ENCODE data around the gene GPR37.

Gene GPR37

DNA sequence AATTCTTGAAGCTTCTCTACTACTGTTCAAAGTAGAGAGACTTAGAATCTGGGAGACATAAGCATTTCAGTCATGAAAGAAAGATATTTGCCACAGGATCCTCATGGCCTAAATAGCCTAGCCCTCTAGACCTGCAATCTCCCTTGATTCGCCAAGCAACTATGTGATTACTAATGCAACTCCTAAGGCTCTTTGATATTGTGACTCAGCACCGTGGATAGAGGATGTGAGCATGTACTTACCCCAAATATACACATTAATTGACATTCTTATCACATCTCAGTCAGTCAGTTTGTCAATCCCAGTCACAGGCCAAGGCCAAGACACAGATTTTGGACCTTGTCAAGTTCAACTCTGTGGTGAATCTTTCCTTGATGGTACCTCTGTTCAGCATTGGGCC lies 42.6 kb downstream of the GPR37 start:
- no peak overlapping the region for H3K27ac ChIP-seq

DNA sequence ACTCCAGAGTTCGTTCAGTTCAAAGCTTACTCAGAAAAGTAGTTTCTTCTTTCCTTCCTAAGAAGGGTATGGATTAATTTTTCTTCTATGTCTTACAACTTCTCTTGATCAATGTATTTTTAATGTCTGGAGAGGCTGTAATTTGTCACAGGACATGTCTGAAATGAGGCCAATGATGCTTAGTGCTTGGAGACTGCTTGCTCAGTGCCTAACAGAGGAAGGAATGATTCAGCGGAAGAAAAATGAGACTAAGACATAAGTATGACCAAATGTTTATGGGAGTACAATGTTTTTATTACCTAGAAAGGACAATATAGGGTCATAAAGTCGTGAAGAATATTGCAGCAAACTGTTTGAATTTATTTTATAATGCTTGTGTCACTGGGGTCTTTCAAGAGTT lies 43.3 kb downstream of the GPR37 start:
- no peak overlapping the region for H3K4me3 ChIP-seq
- H3K4me1 ChIP-seq: peaks cover 0 to 26% (median 0%) of the 10 kb centered on the region in 10 experiments; a peak in 3 of 20 replicates
- H3K4me2 ChIP-seq: no peak overlapping the region
- H3K27me3 ChIP-seq: no peaks in the 10 kb centered on the region
- no peaks in the 10 kb centered on the region for H4K20me1 ChIP-seq
- no peak overlapping the region for H3K9ac ChIP-seq
- no peaks in the 10 kb centered on the region for H3K36me3 ChIP-seq
- no peaks in the 10 kb centered on the region for H3K9me3 ChIP-seq (replicated peaks in 1 of 11)
- no peak for TF ChIP-seq Cebpa-rat (IDR thresholded peaks at IDR 0.05)
- no peak overlapping the region for H3K27ac ChIP-seq

More for the DNA sequence above, 42.6 kb downstream of the GPR37 start:
- no peak for TF ChIP-seq Cebpa-rat (IDR thresholded peaks at IDR 0.05)
- Histone ChIP-seq H3K36me3 (no peaks in the 10 kb centered on the region), H3K9ac (no peak overlapping the region), H3K4me3 (no peak overlapping the region), H3K4me1 (peaks cover 0 to 21% (median 0%) of the 10 kb centered on the region in 10 experiments; a peak in 3 of 20 replicates), H3K9me3 (replicated peaks in 1 of 11) (no peaks in the 10 kb centered on the region), H4K20me1 (no peaks in the 10 kb centered on the region), H3K27me3 (no peaks in the 10 kb centered on the region), H3K4me2 (no peak overlapping the region)

DNA sequence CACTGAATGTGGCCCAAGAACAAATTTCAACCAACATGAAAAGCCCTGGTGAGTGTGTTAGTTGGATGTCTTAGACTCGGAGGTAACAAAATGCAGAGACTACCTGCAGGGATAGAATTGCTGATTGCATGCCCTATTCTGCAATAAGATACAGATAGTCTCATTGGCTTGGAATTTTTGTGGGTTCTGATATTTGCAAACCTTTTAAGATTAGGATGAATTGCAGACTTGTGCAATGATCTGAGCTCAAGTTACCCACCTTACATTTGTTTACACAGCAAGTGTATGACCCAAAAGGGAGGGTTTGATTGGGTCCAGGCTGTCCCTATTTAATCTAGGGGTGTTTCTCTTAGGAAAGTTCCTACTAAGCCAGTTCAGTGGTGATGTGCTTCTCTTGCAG lies 45.4 kb downstream of the GPR37 start:
- Histone ChIP-seq H3K9ac (no peak overlapping the region), H3K4me3 (no peak overlapping the region), H3K27me3 (no peaks in the 10 kb centered on the region), H3K4me1 (peaks cover 0 to 26% (median 0%) of the 10 kb centered on the region in 10 experiments; a peak in 3 of 20 replicates), H3K9me3 (replicated peaks in 1 of 11) (peaks cover 0 to 6% (median 0%) of the 10 kb centered on the region in 11 experiments; a peak in 2 of 22 replicates), H3K27ac (no peak overlapping the region), H4K20me1 (no peaks in the 10 kb centered on the region), H3K4me2 (no peak overlapping the region), H3K36me3 (no peaks in the 10 kb centered on the region)
- no peak for TF ChIP-seq Cebpa-rat (IDR thresholded peaks at IDR 0.05)

DNA sequence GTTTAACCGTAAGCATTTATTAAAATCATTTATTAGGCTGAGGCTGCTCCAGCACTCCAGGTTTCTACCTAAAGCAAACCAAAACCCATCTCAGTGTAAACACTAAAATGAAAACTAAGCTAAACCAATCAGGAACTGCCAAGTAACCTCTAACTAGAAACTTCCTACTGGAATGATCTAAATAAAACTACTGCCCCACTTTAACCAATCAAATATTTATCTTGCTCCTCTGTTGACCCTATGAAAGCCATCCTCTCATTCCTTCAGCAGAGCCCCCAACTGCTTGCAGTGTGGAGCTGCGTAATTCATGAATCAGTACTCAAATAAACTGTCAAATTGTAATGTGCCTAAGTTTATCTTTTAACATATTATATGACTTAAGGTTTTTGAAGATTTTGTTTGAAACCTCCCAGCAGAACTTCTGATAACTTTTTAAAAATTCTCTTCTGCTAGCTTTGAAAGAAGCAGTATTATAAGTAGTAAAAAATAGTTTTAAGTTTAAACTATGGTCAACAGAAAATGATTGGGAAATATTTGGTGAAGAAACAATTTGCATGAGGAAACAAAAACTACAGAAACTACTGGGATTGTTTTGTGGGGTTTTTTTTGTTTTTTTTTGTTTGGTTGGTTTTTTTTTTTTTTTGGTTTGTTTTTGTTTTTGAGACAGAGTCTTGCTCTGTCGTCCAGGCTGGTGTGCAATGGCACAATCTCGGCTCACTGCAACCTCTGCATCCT lies 47.4 kb downstream of the GPR37 start:
- Histone ChIP-seq H3K4me3 (no peak overlapping the region), H3K9me3 (replicated peaks in 1 of 11) (peaks cover 0 to 6% (median 0%) of the 10 kb centered on the region in 11 experiments; a peak in 2 of 22 replicates), H3K9ac (peak overlapping the region in 1 of 11 experiments; percentile 65; a peak in 1 of 22 replicates), H4K20me1 (no peaks in the 10 kb centered on the region), H3K27me3 (no peaks in the 10 kb centered on the region), H3K4me2 (peak overlapping the region in 2 of 11 experiments; percentile 28 to 44; a peak in 4 of 22 replicates), H3K36me3 (no peaks in the 10 kb centered on the region), H3K4me1 (peaks cover 0 to 26% (median 0%) of the 10 kb centered on the region in 10 experiments; a peak in 3 of 20 replicates), H3K27ac (peak overlapping the region in 3 of 11 experiments; percentile 23 to 66 (median 64); a peak in 5 of 22 replicates)
- no peak for TF ChIP-seq Cebpa-rat (IDR thresholded peaks at IDR 0.05)

DNA sequence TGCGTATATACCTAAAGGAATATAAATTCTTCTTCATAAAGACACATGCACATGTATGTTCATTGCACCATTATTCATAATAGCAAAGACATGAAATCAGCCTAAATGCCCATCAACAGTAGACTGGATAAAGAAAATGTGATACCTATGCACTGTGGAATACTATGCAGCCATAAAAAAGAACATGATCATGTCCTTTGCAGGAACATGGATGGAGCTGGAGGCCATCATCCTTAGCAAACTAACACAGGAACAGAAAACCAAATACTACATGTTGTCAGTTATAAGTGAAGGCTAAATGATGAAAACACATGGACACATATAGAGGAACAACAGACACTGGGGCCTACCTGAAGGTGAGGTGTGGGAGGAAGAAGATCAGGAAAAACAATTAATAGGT lies 48.7 kb downstream of the GPR37 start:
- no peak overlapping the region for H3K9ac ChIP-seq
- peaks cover 0 to 6% (median 0%) of the 10 kb centered on the region in 11 experiments; a peak in 2 of 22 replicates for H3K9me3 ChIP-seq (replicated peaks in 1 of 11)
- H3K27ac ChIP-seq: no peak overlapping the region
- no peak overlapping the region for H3K4me2 ChIP-seq
- peaks cover 0 to 29% (median 0%) of the 10 kb centered on the region in 10 experiments; a peak in 3 of 20 replicates for H3K4me1 ChIP-seq
- no peak for TF ChIP-seq Cebpa-rat (IDR thresholded peaks at IDR 0.05)
- no peaks in the 10 kb centered on the region for H3K27me3 ChIP-seq
- H4K20me1 ChIP-seq: no peaks in the 10 kb centered on the region
- no peaks in the 10 kb centered on the region for H3K36me3 ChIP-seq
- no peak overlapping the region for H3K4me3 ChIP-seq

DNA sequence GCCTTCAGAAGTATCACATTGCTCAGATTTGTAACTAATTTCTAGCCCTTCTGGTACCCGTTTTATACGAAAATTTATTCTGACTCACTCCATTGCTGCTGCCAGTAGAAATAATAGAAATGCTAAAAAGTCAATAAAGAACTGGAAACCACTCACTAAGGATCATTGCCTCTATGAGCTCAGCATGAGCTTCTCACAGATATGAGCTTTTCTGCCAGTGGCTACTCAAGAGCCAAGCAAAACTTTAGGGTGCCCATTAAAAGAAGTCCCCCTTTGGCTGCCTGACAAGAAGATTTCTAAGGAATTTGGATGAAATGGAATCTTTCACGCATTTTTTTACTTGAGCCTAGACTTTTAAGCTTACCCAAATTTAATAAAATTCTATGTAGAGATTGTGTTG lies 52.5 kb downstream of the GPR37 start:
- H3K9ac ChIP-seq: no peak overlapping the region
- TF ChIP-seq Cebpa-rat (IDR thresholded peaks at IDR 0.05): no peak
- H3K4me1 ChIP-seq: peaks cover 0 to 12% (median 0%) of the 10 kb centered on the region in 10 experiments; a peak in 1 of 20 replicates
- H3K36me3 ChIP-seq: no peaks in the 10 kb centered on the region
- no peak overlapping the region for H3K4me2 ChIP-seq
- H3K27me3 ChIP-seq: no peaks in the 10 kb centered on the region
- H3K9me3 ChIP-seq (replicated peaks in 1 of 11): peaks cover 11 to 22% (median 16%) of the 10 kb centered on the region in 11 experiments
- no peak overlapping the region for H3K27ac ChIP-seq
- no peak overlapping the region for H3K4me3 ChIP-seq
- no peaks in the 10 kb centered on the region for H4K20me1 ChIP-seq

DNA sequence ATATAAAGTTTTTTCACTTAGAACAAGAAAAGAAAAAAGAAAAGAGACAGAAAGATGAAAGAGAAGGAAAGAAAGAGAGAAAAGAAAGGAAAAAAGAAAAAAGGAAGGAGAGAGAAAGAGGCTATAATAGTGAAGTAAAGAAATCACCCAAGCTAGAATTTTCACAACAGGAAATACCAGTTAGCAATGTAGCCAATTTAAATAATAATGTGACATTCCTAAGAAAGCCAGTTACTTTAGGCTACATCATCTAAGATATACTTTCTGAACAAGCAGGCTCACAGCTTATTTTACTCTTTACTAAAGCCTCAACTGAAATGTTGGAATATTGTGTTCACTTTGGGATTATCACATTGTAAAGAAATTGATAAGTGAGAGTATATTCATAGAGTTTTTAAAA lies 53.6 kb downstream of the GPR37 start:
- H3K36me3 ChIP-seq: no peaks in the 10 kb centered on the region
- H3K4me2 ChIP-seq: no peak overlapping the region
- TF ChIP-seq Cebpa-rat (IDR thresholded peaks at IDR 0.05): no peak
- H3K4me1 ChIP-seq: peaks cover 0 to 6% (median 0%) of the 10 kb centered on the region in 10 experiments; a peak in 1 of 20 replicates
- peaks cover 21 to 32% (median 26%) of the 10 kb centered on the region in 11 experiments for H3K9me3 ChIP-seq (replicated peaks in 1 of 11)
- no peak overlapping the region for H3K9ac ChIP-seq
- no peak overlapping the region for H3K27ac ChIP-seq
- no peaks in the 10 kb centered on the region for H4K20me1 ChIP-seq
- no peaks in the 10 kb centered on the region for H3K27me3 ChIP-seq
- no peak overlapping the region for H3K4me3 ChIP-seq

DNA sequence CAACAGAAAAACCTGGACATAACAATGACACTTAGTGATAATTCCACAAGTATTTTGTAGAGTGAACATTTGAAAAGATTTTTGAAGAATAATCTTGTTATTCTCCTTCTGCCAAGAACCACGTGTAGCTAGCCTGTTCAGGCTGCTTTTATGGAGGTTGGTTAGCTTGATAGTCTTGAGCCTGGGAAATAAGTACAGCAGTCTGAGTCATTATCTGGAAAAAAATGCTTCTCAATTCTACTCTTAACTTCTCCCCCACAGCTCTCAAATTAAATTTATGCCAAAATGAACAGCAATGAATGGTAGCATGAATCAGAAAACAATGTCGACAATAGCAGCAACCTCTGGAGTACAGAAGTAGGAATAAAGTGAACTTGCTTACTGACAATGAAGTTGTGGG lies 63.2 kb downstream of the GPR37 start:
- H3K4me2 ChIP-seq: peak overlapping the region in 1 of 11 experiments; percentile 2; a peak in 1 of 22 replicates
- no peaks in the 10 kb centered on the region for H4K20me1 ChIP-seq
- H3K27ac ChIP-seq: no peak overlapping the region
- no peaks in the 10 kb centered on the region for H3K27me3 ChIP-seq
- H3K4me3 ChIP-seq: no peak overlapping the region
- peaks cover 2 to 20% (median 3%) of the 10 kb centered on the region in 11 experiments; a peak in 18 of 22 replicates for H3K9me3 ChIP-seq (replicated peaks in 1 of 11)
- TF ChIP-seq Cebpa-rat (IDR thresholded peaks at IDR 0.05): no peak
- H3K9ac ChIP-seq: no peak overlapping the region
- H3K4me1 ChIP-seq: peaks cover 0 to 24% (median 0%) of the 10 kb centered on the region in 10 experiments; a peak in 2 of 20 replicates
- no peaks in the 10 kb centered on the region for H3K36me3 ChIP-seq

DNA sequence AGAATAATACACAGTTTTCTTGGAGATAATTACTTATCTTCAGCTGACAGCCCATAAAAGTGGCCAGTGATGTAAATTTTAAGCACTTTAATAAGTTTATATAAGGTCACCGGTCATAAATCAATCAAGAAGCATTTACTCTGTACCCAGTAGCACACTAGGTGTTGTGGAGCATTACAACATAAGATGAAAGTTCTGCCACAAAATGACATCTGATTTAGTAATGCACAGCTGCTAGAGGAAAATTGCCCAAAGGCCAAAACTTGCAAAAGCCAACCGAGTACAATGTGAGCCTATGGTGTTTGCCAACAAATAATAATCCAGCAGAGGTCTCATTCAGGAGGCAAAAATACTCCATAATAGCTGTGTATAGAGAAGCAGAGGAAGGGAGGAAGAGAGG lies 63.6 kb downstream of the GPR37 start:
- no peak overlapping the region for H3K27ac ChIP-seq
- no peaks in the 10 kb centered on the region for H4K20me1 ChIP-seq

More for the DNA sequence above, 63.6 kb downstream of the GPR37 start:
- Histone ChIP-seq H3K36me3 (no peaks in the 10 kb centered on the region), H3K4me3 (no peak overlapping the region), H3K9ac (no peak overlapping the region), H3K9me3 (replicated peaks in 1 of 11) (peaks cover 0 to 16% (median 0%) of the 10 kb centered on the region in 11 experiments; a peak in 6 of 22 replicates), H3K27me3 (no peaks in the 10 kb centered on the region), H3K4me1 (peaks cover 0 to 24% (median 0%) of the 10 kb centered on the region in 10 experiments; a peak in 2 of 20 replicates), H3K4me2 (no peak overlapping the region)
- no peak for TF ChIP-seq Cebpa-rat (IDR thresholded peaks at IDR 0.05)

Data from BLaER1 treated with 17β-estradiol and CSF1 and Interleukin-3, amounts not matched to agents 10 nM and 100 nM (cell line).